ENCODE results near the gene POGLUT2. TPM values are rescaled to one million over a fixed set of nuclear protein-coding genes. Genes with fewer than 3 reads are reported as not detected.

The POGLUT2 gene
- total RNA-seq, 2 experiments from 2014 or later, result 11.1 to 21.6 TPM

Other genes with a start within 250 kb of the POGLUT2 start
- 10 to 100 TPM; 74.8 to 95.7 TPM for gene TPP2, start 202.0 kb downstream of the POGLUT2 start, total RNA-seq
- not detected for gene METTL21C, start 103.9 kb downstream of the POGLUT2 start, total RNA-seq
- gene TEX30, start 25.2 kb downstream of the POGLUT2 start, total RNA-seq, result 10 to 100 TPM; 32.4 to 69.5 TPM
- gene BIVM, start 143 bp upstream of the POGLUT2 start, total RNA-seq, result 10 to 100 TPM; 29.3 to 42.3 TPM
- gene ERCC5, start 47.1 kb upstream of the POGLUT2 start, total RNA-seq, result 10 to 100 TPM; 75.8 to 76.1 TPM

Data from activated CD8-positive, alpha-beta memory T cell treated with anti-CD3 and anti-CD28 coated beads, Interleukin-2, amount 10 ng/mL, durations not matched to agents 7 days and 5 days (primary cell).